Measurements from ENCODE around the gene PWP2.
"Not testable (repeated sequence)": the region's sequence is repeated elsewhere in the genome, so short reads cannot be mapped to it uniquely, and the experiment has no call there.

GRCh38 chr21:44171962-44172572 is 64.9 kb downstream of the PWP2 start:
- not testable (repeated sequence) for TF ChIP-seq CTCF (conservative IDR thresholded peaks at IDR 0.05; ENCODE audit: low read depth, low read length); USF2 (IDR thresholded peaks at IDR 0.05; ENCODE audit: low read depth, low read length); FOS (IDR thresholded peaks at IDR 0.05; ENCODE audit: low read depth, low read length); POLR2A (IDR thresholded peaks at IDR 0.05; ENCODE audit: low read depth, low read length); RCOR1 (IDR thresholded peaks at IDR 0.05; ENCODE audit: insufficient replicate concordance, low read length); SMC3 (IDR thresholded peaks at IDR 0.05; ENCODE audit: low read depth, low read length); MXI1 (IDR thresholded peaks at IDR 0.05; ENCODE audit: borderline replicate concordance, low read depth, low read length); RAD21 (IDR thresholded peaks at IDR 0.05; ENCODE audit: low read length); CEBPB (IDR thresholded peaks at IDR 0.05; ENCODE audit: low read depth, low read length); MAZ (IDR thresholded peaks at IDR 0.05; ENCODE audit: borderline replicate concordance, low read depth, low read length)

Data from IMR-90 (cell line).